MCF 10A (cell line): ENCODE measurements around the gene TRAPPC12. TPM values are rescaled to one million over a fixed set of nuclear protein-coding genes. Genes with fewer than 3 reads are reported as not detected.

Experiments used
- BruUV-seq: library from RNA; stranded (reverse); fragments of 400-500 nt; replicated peaks from 2 replicates; lab custom pipeline; 2021; lab: Mats Ljungman, UMichigan
- CTCF ChIA-PET: fragments of 300-600 bp; sonication (Branson Sonifier 250); formaldehyde crosslinking; extraction: SDS; loops from one replicate; lab custom pipeline; 2021; ENCODE audit warnings: antibody characterized with exemption, inconsistent platforms; lab: Yijun Ruan, JAX
- POLR2A ChIA-PET: fragments of 300-600, 350-650 bp; sonication (Branson Sonifier 250); formaldehyde crosslinking; extraction: SDS; loops from one replicate; lab custom pipeline; 2020; ENCODE audit warnings: antibody characterized with exemption, inconsistent platforms; lab: Yijun Ruan, JAX
- DNase-seq: peaks from one replicate; pipeline ENCODE4 v3.0.0-alpha.2; 2018; ENCODE audit not compliant: unreplicated experiment
- H3K27ac Mint-ChIP-seq: one replicate; pipeline ENCODE4 v1.8.0; 2022; ENCODE audit warnings: mild to moderate bottlenecking, low read depth, mixed read lengths; ENCODE audit not compliant: unreplicated experiment
- H3K27me3 Mint-ChIP-seq: one replicate; pipeline ENCODE4 v1.8.0; 2022; ENCODE audit warnings: mixed read lengths; ENCODE audit not compliant: insufficient read depth, unreplicated experiment
- H3K36me3 Mint-ChIP-seq: one replicate; pipeline ENCODE4 v1.8.0; 2022; ENCODE audit warnings: mild to moderate bottlenecking, moderate library complexity, mixed read lengths; ENCODE audit not compliant: insufficient read depth, unreplicated experiment
- H3K4me1 Mint-ChIP-seq: one replicate; pipeline ENCODE4 v1.8.0; 2022; ENCODE audit warnings: mixed read lengths; ENCODE audit not compliant: insufficient read depth, unreplicated experiment
- H3K4me3 Mint-ChIP-seq: one replicate; pipeline ENCODE4 v1.8.0; 2022; ENCODE audit warnings: mild to moderate bottlenecking, moderate library complexity, mixed read lengths; ENCODE audit not compliant: unreplicated experiment
- H3K9me3 Mint-ChIP-seq: one replicate; pipeline ENCODE4 v1.8.0; 2022; ENCODE audit warnings: mixed read lengths; ENCODE audit not compliant: unreplicated experiment
- CTCF ChIP-seq: fragments of 200-600 bp; IDR thresholded peaks from one replicate; pipeline ENCODE4 v1.8.0; 2022; ENCODE audit warnings: antibody characterized with exemption, mild to moderate bottlenecking; ENCODE audit not compliant: unreplicated experiment
- intact Hi-C: fragments of 100-400 bp; cut with micrococcal nuclease; formaldehyde crosslinking; loops from 2 replicates; pipeline ENCODE4 v1.14.1; 2022
- total RNA-seq: library from RNA; stranded (reverse); gene quantifications from 2 replicates; pipeline ENCODE4 v1.2.3, GENCODE V29; 2022

The TRAPPC12 gene
- total RNA-seq, 1 experiment from 2014 or later, result 84.4 TPM

- TF ChIP-seq CTCF, result no peak
- ChIA-PET CTCF (no interaction called here), POLR2A (no interaction called here)
- no peak for DNase-seq
- BruUV-seq, result no TSS peak
- Mint-ChIP-seq H3K9me3 (no peaks in the 10 kb centered on the region), H3K4me3 (no peak overlapping the region), H3K36me3 (peaks cover 53% of the 10 kb centered on the region), H3K27me3 (no peaks in the 10 kb centered on the region), H3K27ac (no peak overlapping the region), H3K4me1 (peaks cover 3% of the 10 kb centered on the region)
- intact Hi-C loops, result no loop called here
Measured at GRCh38 chr2:3418766-3419404, 39.4 kb downstream of the TRAPPC12 start.

DNA sequence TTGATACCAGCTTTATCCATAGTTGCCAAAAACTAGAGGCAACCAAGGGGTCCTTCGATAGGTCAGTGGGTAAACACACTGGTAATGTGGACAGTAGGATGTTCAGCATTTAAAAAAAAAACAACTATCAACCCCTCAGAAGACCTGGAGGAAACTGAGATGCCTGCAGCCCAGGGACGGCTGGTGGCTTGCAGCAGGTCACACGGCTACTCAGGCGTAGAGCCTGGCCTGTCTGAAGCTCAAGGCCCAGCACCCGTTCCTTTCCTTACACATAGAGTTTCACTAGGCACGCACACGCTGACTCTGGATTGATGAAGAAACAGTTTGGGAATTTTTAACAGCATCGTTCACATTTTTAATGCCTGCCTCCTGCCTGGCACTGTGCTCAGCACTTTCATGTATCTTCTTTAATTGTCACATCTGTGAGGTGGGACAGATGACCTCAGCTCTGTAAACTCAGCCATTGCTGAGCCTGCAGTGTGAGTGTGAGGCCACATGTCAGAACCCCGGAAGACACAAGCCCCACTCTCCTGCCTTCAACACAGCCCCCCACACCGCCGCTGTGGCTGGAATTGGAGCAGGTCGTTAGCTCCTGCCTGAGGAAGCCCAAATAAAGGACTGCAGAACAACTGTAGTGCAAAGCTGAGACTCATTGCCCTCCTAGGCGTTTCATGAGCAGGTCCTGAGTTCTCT, 40.7 kb downstream of the TRAPPC12 start:
- no peak for DNase-seq
- Mint-ChIP-seq H3K36me3 (peaks cover 60% of the 10 kb centered on the region), H3K27me3 (no peaks in the 10 kb centered on the region), H3K9me3 (no peaks in the 10 kb centered on the region), H3K4me1 (peaks cover 6% of the 10 kb centered on the region), H3K4me3 (no peak overlapping the region), H3K27ac (no peak overlapping the region)
- ChIA-PET POLR2A (no interaction called here), CTCF (interaction anchor here (0.6 to 5.4 kb wide), 5 partner anchors 10 to 1237 kb away, joined by 3 to 45 read pairs (median 3); no protein-coding TSS in a partner anchor)
- intact Hi-C loops, result loop anchor here (5.0 kb wide), 1 partner anchor 232 kb away; no protein-coding TSS in a partner anchor
- no peak for TF ChIP-seq CTCF
- no TSS peak for BruUV-seq

- Mint-ChIP-seq H3K4me3 (no peak overlapping the region), H3K27me3 (no peaks in the 10 kb centered on the region), H3K4me1 (peaks cover 6% of the 10 kb centered on the region), H3K36me3 (peaks cover 57% of the 10 kb centered on the region), H3K9me3 (no peaks in the 10 kb centered on the region), H3K27ac (no peak overlapping the region)
- BruUV-seq, result no TSS peak
- no peak for TF ChIP-seq CTCF
- intact Hi-C loops, result loop anchor here (5.0 kb wide), 1 partner anchor 231 kb away; no protein-coding TSS in a partner anchor
- ChIA-PET POLR2A (no interaction called here), CTCF (interaction anchor here (0.7 to 5.4 kb wide), 3 partner anchors 16 to 104 kb away, joined by 3 to 45 read pairs (median 6); no protein-coding TSS in a partner anchor)
- no peak for DNase-seq
Measured at GRCh38 chr2:3420769-3421397, 41.4 kb downstream of the TRAPPC12 start.

- peaks cover 57% of the 10 kb centered on the region for H3K36me3 Mint-ChIP-seq
- TF ChIP-seq CTCF, result no peak
- intact Hi-C loops, result loop anchor here (5.0 kb wide), 1 partner anchor 231 kb away; no protein-coding TSS in a partner anchor
- BruUV-seq, result no TSS peak
- ChIA-PET POLR2A (no interaction called here), CTCF (interaction anchor here (0.7 to 5.4 kb wide), 4 partner anchors 8 to 230 kb away, joined by 3 to 45 read pairs (median 22); no protein-coding TSS in a partner anchor)
- H3K9me3 Mint-ChIP-seq, result no peaks in the 10 kb centered on the region
- DNase-seq, result no peak
- no peaks in the 10 kb centered on the region for H3K27me3 Mint-ChIP-seq
- no peak overlapping the region for H3K4me3 Mint-ChIP-seq
- H3K27ac Mint-ChIP-seq, result no peak overlapping the region
- H3K4me1 Mint-ChIP-seq, result peaks cover 6% of the 10 kb centered on the region
Measured at GRCh38 chr2:3421580-3421979, 42.1 kb downstream of the TRAPPC12 start.
